HCT116 (cell line): ENCODE measurements around the gene PRSS53. TPM values are rescaled to one million over a fixed set of nuclear protein-coding genes. Genes with fewer than 3 reads are reported as not detected.

Source experiments
- ATAC-seq: fragments of 200-7000 bp; cut with Tn5 transposase; 2 replicates; pipeline ENCODE4 v1.9.1; 2020; ENCODE audit warnings: mild to moderate bottlenecking, moderate library complexity
- BruUV-seq: library from RNA; stranded (reverse); fragments of 400-500 nt; replicated peaks from 2 replicates; lab custom pipeline; 2021; lab: Mats Ljungman, UMichigan
- CTCF ChIA-PET: fragments of 300-600 bp; sonication (Branson Sonifier 250); formaldehyde crosslinking; loops from one replicate; lab custom pipeline; 2021; ENCODE audit warnings: antibody characterized with exemption; lab: Charles Lee
- POLR2A ChIA-PET: fragments of 300-600, 350-600 bp; sonication (Branson Sonifier 250); formaldehyde crosslinking; loops from one replicate; lab custom pipeline; 2021; ENCODE audit warnings: antibody characterized with exemption; lab: Charles Lee
- RAD21 ChIA-PET, 2 experiments: fragments of 300-600 bp; sonication (Branson Sonifier 250); formaldehyde crosslinking; loops; one replicate each; lab custom pipeline; 2023; ENCODE audit warnings: low total read pairs in 2 of 2; ENCODE audit not compliant: uncharacterized antibody in 2 of 2, unreplicated experiment in 2 of 2, low non-redundant PET in 1 of 2; lab: Charles Lee
- DNase-seq: peaks from one replicate; pipeline ENCODE4 v3.0.0-alpha.2; 2010; ENCODE audit warnings: low read depth, low spot score
- H2AFZ ChIP-seq: fragments of 200-600 bp; shearing (Covaris generic), sonication (generic); 2 replicates; pipeline ENCODE4 v1.6.1; 2017; ENCODE audit warnings: low read depth, mixed run types, mixed read lengths, antibody characterized with exemption, low read length; ENCODE audit not compliant: poor library complexity, severe bottlenecking
- H3K27ac ChIP-seq: 2 replicates; pipeline ENCODE4 v1.5.1; 2012; ENCODE audit warnings: low read depth, low read length
- H3K27me3 ChIP-seq: fragments of 200-600 bp; sonication (generic); 2 replicates; pipeline ENCODE4 v1.6.1; 2016; ENCODE audit warnings: mixed run types, low read length, mixed read lengths; ENCODE audit not compliant: insufficient read depth
- H3K36me3 ChIP-seq, 2 experiments: fragments of 200-500 bp in 1 of 2; fragments of 200-600 bp in 1 of 2; sonication (Bioruptor generic) in 1 of 2; sonication (generic) in 1 of 2; 2 replicates each; pipeline versions ENCODE4 v1.5.1 to v1.6.1; 2014 to 2016; ENCODE audit warnings: low read length in 2 of 2, inconsistent platforms in 1 of 2, mixed read lengths in 1 of 2, mixed run types in 1 of 2; ENCODE audit not compliant: insufficient read depth in 2 of 2, control insufficient read depth in 1 of 2
- H3K4me1 ChIP-seq, 2 experiments: fragments of 200-600 bp in 1 of 2; sonication (generic) in 1 of 2; 2 replicates each; pipeline versions ENCODE4 v1.5.1 to v1.6.1; 2012 to 2017; ENCODE audit warnings: low read length in 2 of 2, inconsistent platforms in 1 of 2, mild to moderate bottlenecking in 1 of 2, mixed read lengths in 1 of 2, mixed run types in 1 of 2, moderate library complexity in 1 of 2; ENCODE audit not compliant: insufficient read depth in 2 of 2, control insufficient read depth in 1 of 2
- H3K4me2 ChIP-seq: fragments of 200-600 bp; sonication (generic); 2 replicates; pipeline ENCODE4 v1.6.1; 2017; ENCODE audit warnings: mixed run types, low read length, mixed read lengths
- H3K4me3 ChIP-seq, 2 experiments: fragments of 200-600 bp in 1 of 2; sonication (generic) in 1 of 2; replicated peaks in 1 of 2; 2 replicates each; pipeline ENCODE4 v1.5.1; 2011 to 2016; ENCODE audit warnings: low read length in 2 of 2, control low read depth in 1 of 2, low read depth in 1 of 2, mild to moderate bottlenecking in 1 of 2, mixed read lengths in 1 of 2, mixed run types in 1 of 2
- H3K79me2 ChIP-seq: fragments of 200-600 bp; sonication (generic); 2 replicates; pipeline ENCODE4 v1.6.1; 2017; ENCODE audit warnings: mild to moderate bottlenecking, mixed run types, low read length, moderate library complexity, mixed read lengths; ENCODE audit not compliant: insufficient read depth
- H3K9ac ChIP-seq: fragments of 200-600 bp; sonication (generic); 2 replicates; pipeline ENCODE4 v1.6.1; 2016; ENCODE audit warnings: low read length, mixed read lengths
- H3K9me2 ChIP-seq: fragments of 200-600 bp; sonication (generic), shearing (Covaris generic); 2 replicates; pipeline ENCODE4 v1.6.1; 2017; ENCODE audit warnings: mixed run types, mild to moderate bottlenecking, moderate library complexity; ENCODE audit not compliant: insufficient read depth
- H3K9me3 ChIP-seq, 2 experiments: fragments of 200-500 bp in 1 of 2; fragments of 200-600 bp in 1 of 2; sonication (Bioruptor generic) in 1 of 2; sonication (generic) in 1 of 2; 2 replicates each; pipeline ENCODE4 v1.6.1; 2014 to 2017; ENCODE audit warnings: low read length in 2 of 2, mixed read lengths in 2 of 2, inconsistent platforms in 1 of 2, low read depth in 1 of 2, mild to moderate bottlenecking in 1 of 2, mixed run types in 1 of 2, moderate library complexity in 1 of 2; ENCODE audit not compliant: control insufficient read depth in 1 of 2, insufficient read depth in 1 of 2
- H4K20me1 ChIP-seq: fragments of 200-600 bp; sonication (generic), shearing (Covaris generic); 2 replicates; pipeline ENCODE4 v1.6.1; 2017; ENCODE audit warnings: mixed run types, mild to moderate bottlenecking, moderate library complexity; ENCODE audit not compliant: insufficient read depth
- ELF1 ChIP-seq: IDR thresholded peaks from 2 replicates; pipeline ENCODE4 v1.6.1; 2012; ENCODE audit warnings: low read depth, borderline replicate concordance
- EZH2phosphoT487 ChIP-seq: fragments of 200-600 bp; IDR thresholded peaks from 2 replicates; pipeline ENCODE4 v1.6.1; 2018; ENCODE audit warnings: antibody characterized with exemption, borderline replicate concordance
- FOSL1 ChIP-seq: IDR thresholded peaks from 2 replicates; pipeline ENCODE4 v1.6.1; 2012; ENCODE audit warnings: low read depth
- POLR2A ChIP-seq: IDR thresholded peaks from 2 replicates; pipeline ENCODE4 v1.7.0; 2011; ENCODE audit warnings: borderline replicate concordance; ENCODE audit not compliant: insufficient read depth, insufficient read length; ENCODE audit errors: extremely low read depth
- SIN3A ChIP-seq: IDR thresholded peaks from 2 replicates; pipeline ENCODE4 v1.6.1; 2012; ENCODE audit warnings: low read depth
- SRF ChIP-seq: IDR thresholded peaks from 2 replicates; pipeline ENCODE4 v1.6.1; 2012; ENCODE audit warnings: low read depth
- TCF7L2 ChIP-seq: IDR thresholded peaks from 2 replicates; pipeline ENCODE4 v1.7.0; 2011; ENCODE audit warnings: borderline replicate concordance, inconsistent platforms; ENCODE audit not compliant: insufficient read depth, insufficient read length; ENCODE audit errors: extremely low read depth
- YY1 ChIP-seq: IDR thresholded peaks from 2 replicates; pipeline ENCODE4 v1.6.1; 2011; ENCODE audit warnings: low read length, low read depth, moderate library complexity, mild to moderate bottlenecking; ENCODE audit not compliant: insufficient replicate concordance; ENCODE audit errors: extremely low read depth
- ZFX ChIP-seq: fragments of 450-650 bp; IDR thresholded peaks from 2 replicates; pipeline ENCODE4 v1.6.1; 2017
- intact Hi-C: fragments of 100-400 bp; cut with micrococcal nuclease; formaldehyde crosslinking; loops from 2 replicates; pipeline ENCODE4 v1.10.0; 2022
- total RNA-seq: library from RNA; stranded (reverse); gene quantifications from one replicate; pipeline ENCODE4 v1.2.1, GENCODE V29; 2021; ENCODE audit not compliant: unreplicated experiment
- TF ChIP-seq, protein P1 (sequence below): IDR thresholded peaks from 2 replicates; pipeline ENCODE4 v1.6.1; 2012

The PRSS53 gene
- total RNA-seq, 1 experiment from 2014 or later, result 11.6 TPM

GRCh38 chr16:31079342-31079944 lies 9.3 kb downstream of the PRSS53 start:
- DNase-seq (no peak), ATAC-seq (no peak)
- no TSS peak for BruUV-seq
- Histone ChIP-seq H3K27ac (no peak overlapping the region), H3K27me3 (no peaks in the 10 kb centered on the region), H3K36me3 (peaks cover 19 to 42% of the 10 kb centered on the region in 2 experiments), H3K79me2 (peaks cover 36% of the 10 kb centered on the region), H3K9me3 (no peaks in the 10 kb centered on the region), H3K4me1 (peaks cover 3 to 19% of the 10 kb centered on the region in 2 experiments; a peak in 2 of 4 replicates), H3K4me2 (no peak overlapping the region), H4K20me1 (no peaks in the 10 kb centered on the region), H3K9ac (no peak overlapping the region), H3K9me2 (no peaks in the 10 kb centered on the region), H2AFZ (no peak overlapping the region), H3K4me3 (no peak overlapping the region)
- ChIA-PET RAD21 (no interaction called here), POLR2A (no interaction called here), CTCF (no interaction called here)
- TF ChIP-seq SIN3A (no peak), ELF1 (no peak), ZFX (no peak), YY1 (no peak), SRF (no peak), TCF7L2 (no peak), POLR2A (no peak), FOSL1 (no peak), EZH2phosphoT487 (no peak)
- TF ChIP-seq, protein P1, sequence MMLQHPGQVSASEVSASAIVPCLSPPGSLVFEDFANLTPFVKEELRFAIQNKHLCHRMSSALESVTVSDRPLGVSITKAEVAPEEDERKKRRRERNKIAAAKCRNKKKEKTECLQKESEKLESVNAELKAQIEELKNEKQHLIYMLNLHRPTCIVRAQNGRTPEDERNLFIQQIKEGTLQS, result no peak
- intact Hi-C loops, result loop anchor here (10.0 kb wide), 1 partner anchor 375 kb away; the partner anchor contains the start of gene ARMC5
